Epidermal melanocyte (primary cell): ENCODE measurements around the gene LTB4R.

Experiments used
- DNase-seq: peaks from one replicate; pipeline ENCODE4 v3.0.0; 2011; ENCODE audit warnings: low spot score; ENCODE audit not compliant: insufficient read length

Gene LTB4R

GRCh38 chr14:24366721-24367513 lies 55.6 kb downstream of the LTB4R start:
- no peak for DNase-seq
